ENCODE results near the gene XYLT1. TPM values are rescaled to one million over a fixed set of nuclear protein-coding genes. Genes with fewer than 3 reads are reported as not detected.

The XYLT1 gene
- polyA plus RNA-seq, 2 donors, result 3.0 TPM

- H3K9me3 ChIP-seq (ENCODE audit: control insufficient read depth in 2 of 2, insufficient read depth in 1 of 2, low read depth in 1 of 2, low read length in 1 of 2), result no peaks in the 10 kb centered on the region
- no peaks in the 10 kb centered on the region for H3K4me1 ChIP-seq (ENCODE audit: control insufficient read depth in 2 of 2, insufficient read depth in 2 of 2, low read length in 1 of 2)
- 83 to 84% methylated on average over 8 of the region's 8 CpGs for WGBS, 2 donors
- no peak overlapping the region for H3K27ac ChIP-seq (ENCODE audit: low read depth in 2 of 2, low read length in 1 of 2)
- peaks cover 0 to 2% of the 10 kb centered on the region in 2 donors for H3K36me3 ChIP-seq (ENCODE audit: control insufficient read depth in 2 of 2, insufficient read depth in 2 of 2, low read length in 1 of 2)
- H3K27me3 ChIP-seq (ENCODE audit: control insufficient read depth in 1 of 2, insufficient read depth in 2 of 2, low read length in 2 of 2), result no peaks in the 10 kb centered on the region
- H3K4me3 ChIP-seq (ENCODE audit: low read depth in 1 of 2, low read length in 2 of 2), result no peak overlapping the region
Measured at GRCh38 chr16:17246268-17246885, 224.4 kb downstream of the XYLT1 start.

- 54 to 67% methylated on average over 6 of the region's 6 CpGs for WGBS, 2 donors
- no peaks in the 10 kb centered on the region for H3K9me3 ChIP-seq (ENCODE audit: control insufficient read depth in 2 of 2, insufficient read depth in 1 of 2, low read depth in 1 of 2, low read length in 1 of 2)
- H3K4me1 ChIP-seq (ENCODE audit: control insufficient read depth in 2 of 2, insufficient read depth in 2 of 2, low read length in 1 of 2), result no peaks in the 10 kb centered on the region
- H3K27me3 ChIP-seq (ENCODE audit: control insufficient read depth in 1 of 2, insufficient read depth in 2 of 2, low read length in 2 of 2), result no peaks in the 10 kb centered on the region
- no peak overlapping the region for H3K27ac ChIP-seq (ENCODE audit: low read depth in 2 of 2, low read length in 1 of 2)
- H3K4me3 ChIP-seq (ENCODE audit: low read depth in 1 of 2, low read length in 2 of 2), result no peak overlapping the region
- peaks cover 0 to 2% of the 10 kb centered on the region in 2 donors for H3K36me3 ChIP-seq (ENCODE audit: control insufficient read depth in 2 of 2, insufficient read depth in 2 of 2, low read length in 1 of 2)
Measured at GRCh38 chr16:17245776-17246175, 225.0 kb downstream of the XYLT1 start.

GRCh38 chr16:17244872-17245551 lies 225.7 kb downstream of the XYLT1 start:
- H3K36me3 ChIP-seq (ENCODE audit: control insufficient read depth in 2 of 2, insufficient read depth in 2 of 2, low read length in 1 of 2), result peaks cover 0 to 2% of the 10 kb centered on the region in 2 donors
- no peak overlapping the region for H3K27ac ChIP-seq (ENCODE audit: low read depth in 2 of 2, low read length in 1 of 2)
- H3K9me3 ChIP-seq (ENCODE audit: control insufficient read depth in 2 of 2, insufficient read depth in 1 of 2, low read depth in 1 of 2, low read length in 1 of 2), result no peaks in the 10 kb centered on the region
- H3K27me3 ChIP-seq (ENCODE audit: control insufficient read depth in 1 of 2, insufficient read depth in 2 of 2, low read length in 2 of 2), result no peaks in the 10 kb centered on the region
- no peak overlapping the region for H3K4me3 ChIP-seq (ENCODE audit: low read depth in 1 of 2, low read length in 2 of 2)
- 67 to 79% methylated on average over 9 of the region's 9 CpGs for WGBS, 2 donors
- no peaks in the 10 kb centered on the region for H3K4me1 ChIP-seq (ENCODE audit: control insufficient read depth in 2 of 2, insufficient read depth in 2 of 2, low read length in 1 of 2)

GRCh38 chr16:17241264-17241835 lies 229.4 kb downstream of the XYLT1 start:
- 91 to 92% methylated on average over 8 of the region's 8 CpGs for WGBS, 2 donors

GRCh38 chr16:17238285-17239028 lies 232.3 kb downstream of the XYLT1 start:
- H3K4me3 ChIP-seq (ENCODE audit: low read depth in 1 of 2, low read length in 2 of 2), result no peak overlapping the region
- H3K9me3 ChIP-seq (ENCODE audit: control insufficient read depth in 2 of 2, insufficient read depth in 1 of 2, low read depth in 1 of 2, low read length in 1 of 2), result no peaks in the 10 kb centered on the region
- WGBS, 2 donors, result 82 to 84% methylated on average over 8 of the region's 8 CpGs
- H3K36me3 ChIP-seq (ENCODE audit: control insufficient read depth in 2 of 2, insufficient read depth in 2 of 2, low read length in 1 of 2), result no peaks in the 10 kb centered on the region
- peak overlapping the region in 1 of 2 donors; percentile 33 for H3K27ac ChIP-seq (ENCODE audit: low read depth in 2 of 2, low read length in 1 of 2)
- no peaks in the 10 kb centered on the region for H3K27me3 ChIP-seq (ENCODE audit: control insufficient read depth in 1 of 2, insufficient read depth in 2 of 2, low read length in 2 of 2)
- H3K4me1 ChIP-seq (ENCODE audit: control insufficient read depth in 2 of 2, insufficient read depth in 2 of 2, low read length in 1 of 2), result no peaks in the 10 kb centered on the region

More at GRCh38 chr16:17241264-17241835, 229.4 kb downstream of the XYLT1 start:
- Histone ChIP-seq H3K27ac (ENCODE audit: low read depth in 2 of 2, low read length in 1 of 2) (no peak overlapping the region), H3K4me1 (ENCODE audit: control insufficient read depth in 2 of 2, insufficient read depth in 2 of 2, low read length in 1 of 2) (no peaks in the 10 kb centered on the region), H3K27me3 (ENCODE audit: control insufficient read depth in 1 of 2, insufficient read depth in 2 of 2, low read length in 2 of 2) (no peaks in the 10 kb centered on the region), H3K36me3 (ENCODE audit: control insufficient read depth in 2 of 2, insufficient read depth in 2 of 2, low read length in 1 of 2) (no peaks in the 10 kb centered on the region), H3K9me3 (ENCODE audit: control insufficient read depth in 2 of 2, insufficient read depth in 1 of 2, low read depth in 1 of 2, low read length in 1 of 2) (no peaks in the 10 kb centered on the region), H3K4me3 (ENCODE audit: low read depth in 1 of 2, low read length in 2 of 2) (no peak overlapping the region)

GRCh38 chr16:17237350-17237944 lies 233.3 kb downstream of the XYLT1 start:
- peaks cover 0 to 3% of the 10 kb centered on the region in 2 donors for H3K4me1 ChIP-seq (ENCODE audit: control insufficient read depth in 2 of 2, insufficient read depth in 2 of 2, low read length in 1 of 2)
- 69 to 77% methylated on average over 8 of the region's 8 CpGs for WGBS, 2 donors
- no peak overlapping the region for H3K4me3 ChIP-seq (ENCODE audit: low read depth in 1 of 2, low read length in 2 of 2)
- H3K9me3 ChIP-seq (ENCODE audit: control insufficient read depth in 2 of 2, insufficient read depth in 1 of 2, low read depth in 1 of 2, low read length in 1 of 2), result no peaks in the 10 kb centered on the region
- no peak overlapping the region for H3K27ac ChIP-seq (ENCODE audit: low read depth in 2 of 2, low read length in 1 of 2)
- H3K36me3 ChIP-seq (ENCODE audit: control insufficient read depth in 2 of 2, insufficient read depth in 2 of 2, low read length in 1 of 2), result no peaks in the 10 kb centered on the region
- H3K27me3 ChIP-seq (ENCODE audit: control insufficient read depth in 1 of 2, insufficient read depth in 2 of 2, low read length in 2 of 2), result no peaks in the 10 kb centered on the region

GRCh38 chr16:17235147-17235815 lies 235.5 kb downstream of the XYLT1 start:
- H3K9me3 ChIP-seq (ENCODE audit: control insufficient read depth in 2 of 2, insufficient read depth in 1 of 2, low read depth in 1 of 2, low read length in 1 of 2), result no peaks in the 10 kb centered on the region
- 77 to 78% methylated on average over 10 of the region's 10 CpGs for WGBS, 2 donors
- H3K27ac ChIP-seq (ENCODE audit: low read depth in 2 of 2, low read length in 1 of 2), result no peak overlapping the region
- H3K4me1 ChIP-seq (ENCODE audit: control insufficient read depth in 2 of 2, insufficient read depth in 2 of 2, low read length in 1 of 2), result peaks cover 0 to 3% of the 10 kb centered on the region in 2 donors
- no peaks in the 10 kb centered on the region for H3K36me3 ChIP-seq (ENCODE audit: control insufficient read depth in 2 of 2, insufficient read depth in 2 of 2, low read length in 1 of 2)
- no peaks in the 10 kb centered on the region for H3K27me3 ChIP-seq (ENCODE audit: control insufficient read depth in 1 of 2, insufficient read depth in 2 of 2, low read length in 2 of 2)
- no peak overlapping the region for H3K4me3 ChIP-seq (ENCODE audit: low read depth in 1 of 2, low read length in 2 of 2)

GRCh38 chr16:17233318-17234002 lies 237.3 kb downstream of the XYLT1 start:
- H3K4me1 ChIP-seq (ENCODE audit: control insufficient read depth in 2 of 2, insufficient read depth in 2 of 2, low read length in 1 of 2), result peaks cover 0 to 7% of the 10 kb centered on the region in 2 donors
- H3K9me3 ChIP-seq (ENCODE audit: control insufficient read depth in 2 of 2, insufficient read depth in 1 of 2, low read depth in 1 of 2, low read length in 1 of 2), result no peaks in the 10 kb centered on the region
- no peaks in the 10 kb centered on the region for H3K27me3 ChIP-seq (ENCODE audit: control insufficient read depth in 1 of 2, insufficient read depth in 2 of 2, low read length in 2 of 2)
- no peaks in the 10 kb centered on the region for H3K36me3 ChIP-seq (ENCODE audit: control insufficient read depth in 2 of 2, insufficient read depth in 2 of 2, low read length in 1 of 2)
- H3K27ac ChIP-seq (ENCODE audit: low read depth in 2 of 2, low read length in 1 of 2), result peak overlapping the region; percentile 11 to 17
- 54 to 77% methylated on average over 13 of the region's 13 CpGs for WGBS, 2 donors
- no peak overlapping the region for H3K4me3 ChIP-seq (ENCODE audit: low read depth in 1 of 2, low read length in 2 of 2)

All from esophagus (tissue), 2 donors.